ENCODE data around the gene PRC1.

Gene PRC1

GRCh38 chr15:90989040-90989768, 5.1 kb downstream of the PRC1 start:
- DNase-seq (ENCODE audit: low spot score), result no peak

GRCh38 chr15:90988296-90988695, 6.0 kb downstream of the PRC1 start:
- no peak for DNase-seq (ENCODE audit: low spot score)

GRCh38 chr15:90987561-90988141, 6.7 kb downstream of the PRC1 start:
- DNase-seq (ENCODE audit: low spot score), result no peak

GRCh38 chr15:90986790-90987507, 7.4 kb downstream of the PRC1 start:
- DNase-seq (ENCODE audit: low spot score), result no peak

- DNase-seq (ENCODE audit: low spot score), result no peak
Observed at GRCh38 chr15:90982135-90982534, 12.2 kb downstream of the PRC1 start.

- DNase-seq (ENCODE audit: low spot score), result no peak
Observed at GRCh38 chr15:90981681-90982080, 12.7 kb downstream of the PRC1 start.

- no peak for DNase-seq (ENCODE audit: low spot score)
Observed at GRCh38 chr15:90979582-90979981, 14.8 kb downstream of the PRC1 start.

- no peak for DNase-seq (ENCODE audit: low spot score)
Observed at GRCh38 chr15:90974216-90974615, 20.1 kb downstream of the PRC1 start.

GRCh38 chr15:90972133-90972532, 22.2 kb downstream of the PRC1 start:
- DNase-seq (ENCODE audit: low spot score), result no peak

GRCh38 chr15:90970274-90970673, 24.1 kb downstream of the PRC1 start:
- DNase-seq (ENCODE audit: low spot score), result no peak

- DNase-seq (ENCODE audit: low spot score), result no peak
Observed at GRCh38 chr15:90968434-90968833, 25.9 kb downstream of the PRC1 start.

GRCh38 chr15:90967206-90967605, 27.1 kb downstream of the PRC1 start:
- no peak for DNase-seq (ENCODE audit: low spot score)

GRCh38 chr15:90966262-90966661, 28.1 kb downstream of the PRC1 start:
- DNase-seq (ENCODE audit: low spot score), result no peak

GRCh38 chr15:90962021-90962420, 32.3 kb downstream of the PRC1 start:
- no peak for DNase-seq (ENCODE audit: low spot score)

- peak; percentile 16 for DNase-seq (ENCODE audit: low spot score)
Observed at GRCh38 chr15:90960298-90961091, 33.8 kb downstream of the PRC1 start.

GRCh38 chr15:90959894-90960293, 34.4 kb downstream of the PRC1 start:
- DNase-seq (ENCODE audit: low spot score), result peak; percentile 89

GRCh38 chr15:90959028-90959595, 35.2 kb downstream of the PRC1 start:
- DNase-seq (ENCODE audit: low spot score), result no peak

GRCh38 chr15:90957791-90958190, 36.5 kb downstream of the PRC1 start:
- DNase-seq (ENCODE audit: low spot score), result peak; percentile 57

GRCh38 chr15:90957031-90957790, 37.1 kb downstream of the PRC1 start:
- DNase-seq (ENCODE audit: low spot score), result peak; percentile 47

- peak; percentile 68 for DNase-seq (ENCODE audit: low spot score)
Observed at GRCh38 chr15:90956274-90957030, 37.9 kb downstream of the PRC1 start.

Data from cerebellar cortex (tissue), 1 donor.